SK-N-SH treated with all-trans-retinoic acid at 6 μM for 48 hours (cell line): Measurements from ENCODE around the gene RNF166.

ENCODE experiments used
- ATAC-seq: fragments of 200-7000 bp; cut with Tn5 transposase; 3 replicates; pipeline ENCODE4 v1.9.1; 2020; ENCODE audit warnings: mild to moderate bottlenecking, moderate library complexity
- ARNTL ChIP-seq: fragments of 450-650 bp; formaldehyde crosslinking; IDR thresholded peaks from 2 replicates; pipeline ENCODE4 v1.5.0; 2020; ENCODE audit warnings: low read depth, mild to moderate bottlenecking, moderate library complexity, borderline replicate concordance
- BACH2 ChIP-seq: fragments of 250-450 bp; sonication (Bioruptor Pico); IDR thresholded peaks from 2 replicates; pipeline ENCODE4 v1.9.0; 2021; ENCODE audit warnings: mild to moderate bottlenecking, borderline replicate concordance
- CSDC2 ChIP-seq: fragments of 250-450 bp; sonication (Bioruptor Pico); IDR thresholded peaks from 2 replicates; pipeline ENCODE4 v1.5.0; 2020; ENCODE audit warnings: mild to moderate bottlenecking, moderate library complexity
- CSRNP3 ChIP-seq: fragments of 250-450 bp; sonication (Bioruptor Pico); IDR thresholded peaks from 2 replicates; pipeline ENCODE4 v1.5.1; 2021; ENCODE audit warnings: mild to moderate bottlenecking, moderate library complexity
- ESRRG ChIP-seq: fragments of 250-450 bp; sonication (Bioruptor Pico); IDR thresholded peaks from 2 replicates; pipeline ENCODE4 v1.6.1; 2021; ENCODE audit warnings: mild to moderate bottlenecking
- GLIS3 ChIP-seq: fragments of 250-450 bp; sonication (Bioruptor Pico); IDR thresholded peaks from 2 replicates; pipeline ENCODE4 v1.5.0; 2020; ENCODE audit warnings: mild to moderate bottlenecking, moderate library complexity
- ISL1 ChIP-seq: fragments of 250-450 bp; sonication (Bioruptor Pico); IDR thresholded peaks from 2 replicates; pipeline ENCODE4 v2.1.2; 2022; ENCODE audit warnings: mild to moderate bottlenecking, moderate library complexity
- OSR1 ChIP-seq: fragments of 250-450 bp; sonication (Bioruptor Pico); IDR thresholded peaks from 2 replicates; pipeline ENCODE4 v1.8.0; 2022; ENCODE audit warnings: moderate library complexity, mild to moderate bottlenecking, inconsistent platforms
- POU6F1 ChIP-seq: fragments of 250-450 bp; sonication (Bioruptor Pico); IDR thresholded peaks from 2 replicates; pipeline ENCODE4 v1.8.0; 2021; ENCODE audit warnings: low read depth, mild to moderate bottlenecking, moderate library complexity, borderline replicate concordance
- PPARA ChIP-seq: fragments of 250-450 bp; sonication (Bioruptor Pico); IDR thresholded peaks from 2 replicates; pipeline ENCODE4 v1.5.0; 2020; ENCODE audit warnings: mild to moderate bottlenecking, borderline replicate concordance
- RARB ChIP-seq: fragments of 250-450 bp; sonication (Bioruptor Pico); IDR thresholded peaks from 2 replicates; pipeline ENCODE4 v1.8.0; 2021; ENCODE audit warnings: mild to moderate bottlenecking, moderate library complexity
- SNAI2 ChIP-seq: fragments of 250-450 bp; sonication (Bioruptor Pico); IDR thresholded peaks from 2 replicates; pipeline ENCODE4 v1.5.0; 2020; ENCODE audit warnings: mild to moderate bottlenecking, moderate library complexity
- TCF4 ChIP-seq: fragments of 250-450 bp; sonication (Bioruptor Pico); IDR thresholded peaks from 2 replicates; pipeline ENCODE4 v1.8.0; 2021; ENCODE audit warnings: mild to moderate bottlenecking, moderate library complexity, borderline replicate concordance
- TOX ChIP-seq: fragments of 250-450 bp; sonication (Bioruptor Pico); IDR thresholded peaks from 2 replicates; pipeline ENCODE4 v1.8.0; 2021; ENCODE audit warnings: mild to moderate bottlenecking, moderate library complexity, borderline replicate concordance
- ZC3H10 ChIP-seq: fragments of 250-450 bp; sonication (Bioruptor Pico); IDR thresholded peaks from 2 replicates; pipeline ENCODE4 v1.5.1; 2021; ENCODE audit warnings: mild to moderate bottlenecking, moderate library complexity
- ZFP3 ChIP-seq: fragments of 250-450 bp; sonication (Bioruptor Pico); IDR thresholded peaks from 2 replicates; pipeline ENCODE4 v1.5.0; 2020; ENCODE audit warnings: mild to moderate bottlenecking, moderate library complexity
- ZFP30 ChIP-seq: fragments of 450-650 bp; formaldehyde crosslinking; IDR thresholded peaks from 2 replicates; pipeline ENCODE4 v1.5.0; 2022; ENCODE audit warnings: mild to moderate bottlenecking, moderate library complexity
- ZNF565 ChIP-seq: fragments of 450-650 bp; formaldehyde crosslinking; conservative IDR thresholded peaks from 2 replicates; pipeline ENCODE4 v1.5.0; 2020; ENCODE audit warnings: low read depth, mild to moderate bottlenecking, moderate library complexity
- ZNF70 ChIP-seq: fragments of 450-650 bp; formaldehyde crosslinking; IDR thresholded peaks from 2 replicates; pipeline ENCODE4 v1.5.0; 2020; ENCODE audit warnings: mild to moderate bottlenecking, moderate library complexity
- ZNF8 ChIP-seq: fragments of 450-650 bp; formaldehyde crosslinking; IDR thresholded peaks from 2 replicates; pipeline ENCODE4 v1.5.0; 2020; ENCODE audit warnings: mild to moderate bottlenecking, moderate library complexity
- TF ChIP-seq, protein P1 (sequence below): fragments of 250-450 bp; sonication (Bioruptor Pico); IDR thresholded peaks from 2 replicates; pipeline ENCODE4 v1.5.1; 2020; ENCODE audit warnings: low read depth, mild to moderate bottlenecking, moderate library complexity
- TF ChIP-seq, protein P2 (sequence below): fragments of 250-450 bp; sonication (Bioruptor Pico); IDR thresholded peaks from 2 replicates; pipeline ENCODE4 v1.8.0; 2020; ENCODE audit warnings: mild to moderate bottlenecking, moderate library complexity, borderline replicate concordance
- TF ChIP-seq, protein P3 (sequence below): fragments of 250-450 bp; sonication (Bioruptor Pico); IDR thresholded peaks from 2 replicates; pipeline ENCODE4 v1.5.0; 2020; ENCODE audit warnings: mild to moderate bottlenecking, moderate library complexity

RNF166 gene

DNA sequence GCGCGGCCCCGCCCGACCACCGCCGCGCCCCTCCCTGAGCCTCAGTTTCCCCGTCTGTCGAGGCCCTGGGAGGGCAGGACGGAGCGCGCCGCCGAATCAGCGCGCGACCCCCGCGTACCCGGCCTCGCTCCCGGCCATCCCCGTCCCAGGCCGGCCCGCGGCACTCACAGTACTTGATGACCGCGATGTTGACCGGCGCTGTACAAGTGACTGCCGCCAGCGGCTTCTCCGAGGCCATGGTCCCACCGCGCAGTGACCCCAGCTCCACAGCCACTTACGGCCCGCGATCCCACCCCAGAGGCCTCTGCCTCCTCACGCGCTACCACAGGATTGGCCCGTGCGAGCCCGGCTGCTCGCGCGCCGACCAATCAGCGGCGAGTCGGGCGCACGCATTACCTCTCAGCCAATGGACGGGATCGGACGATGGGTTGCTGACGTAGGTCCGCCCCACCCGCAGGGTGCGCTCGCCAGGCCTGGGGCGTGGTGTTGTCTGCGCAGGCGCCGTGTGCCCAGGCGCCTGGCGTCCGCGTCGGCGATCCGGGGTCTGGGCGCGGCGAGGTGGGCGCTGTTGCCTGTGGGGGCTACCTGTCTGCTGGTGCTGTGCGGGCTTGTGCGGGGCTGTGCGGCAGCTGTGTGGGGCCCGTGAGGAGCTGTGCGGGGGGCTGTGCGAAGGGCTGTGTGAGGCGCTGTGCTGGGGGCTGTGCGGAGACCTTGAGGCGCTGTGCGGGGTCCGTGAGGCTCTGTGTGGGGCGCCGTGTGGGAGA is 43.2 kb downstream of the RNF166 start, which contains the start of gene MVD (continued):
- TF ChIP-seq, protein P1, sequence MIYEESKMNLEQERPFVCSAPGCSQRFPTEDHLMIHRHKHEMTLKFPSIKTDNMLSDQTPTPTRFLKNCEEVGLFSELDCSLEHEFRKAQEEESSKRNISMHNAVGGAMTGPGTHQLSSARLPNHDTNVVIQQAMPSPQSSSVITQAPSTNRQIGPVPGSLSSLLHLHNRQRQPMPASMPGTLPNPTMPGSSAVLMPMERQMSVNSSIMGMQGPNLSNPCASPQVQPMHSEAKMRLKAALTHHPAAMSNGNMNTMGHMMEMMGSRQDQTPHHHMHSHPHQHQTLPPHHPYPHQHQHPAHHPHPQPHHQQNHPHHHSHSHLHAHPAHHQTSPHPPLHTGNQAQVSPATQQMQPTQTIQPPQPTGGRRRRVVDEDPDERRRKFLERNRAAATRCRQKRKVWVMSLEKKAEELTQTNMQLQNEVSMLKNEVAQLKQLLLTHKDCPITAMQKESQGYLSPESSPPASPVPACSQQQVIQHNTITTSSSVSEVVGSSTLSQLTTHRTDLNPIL: no peak
- TF ChIP-seq ZNF8 (CRISPR knock-in tag) (no peak), ZNF565 (CRISPR knock-in tag) (no peak), ISL1 (CRISPR knock-in tag) (no peak), ZC3H10 (CRISPR knock-in tag) (no peak), PPARA (CRISPR knock-in tag) (no peak)

GRCh38 chr16:88662222-88662842 is 43.9 kb downstream of the RNF166 start:
- ATAC-seq: no peak
- TF ChIP-seq CSRNP3 (CRISPR knock-in tag) (no peak), ZFP3 (CRISPR knock-in tag) (no peak), ZFP30 (CRISPR knock-in tag) (no peak), TCF4 (CRISPR knock-in tag) (no peak), ARNTL (CRISPR knock-in tag) (no peak), ZNF8 (CRISPR knock-in tag) (no peak), ISL1 (CRISPR knock-in tag) (no peak), OSR1 (CRISPR knock-in tag) (no peak), RARB (CRISPR knock-in tag) (no peak), POU6F1 (CRISPR knock-in tag) (no peak), SNAI2 (no peak), GLIS3 (CRISPR knock-in tag) (no peak), BACH2 (CRISPR knock-in tag) (no peak), ZNF70 (CRISPR knock-in tag) (no peak), ZC3H10 (CRISPR knock-in tag) (no peak), ESRRG (CRISPR knock-in tag) (no peak)
- TF ChIP-seq, protein P2, sequence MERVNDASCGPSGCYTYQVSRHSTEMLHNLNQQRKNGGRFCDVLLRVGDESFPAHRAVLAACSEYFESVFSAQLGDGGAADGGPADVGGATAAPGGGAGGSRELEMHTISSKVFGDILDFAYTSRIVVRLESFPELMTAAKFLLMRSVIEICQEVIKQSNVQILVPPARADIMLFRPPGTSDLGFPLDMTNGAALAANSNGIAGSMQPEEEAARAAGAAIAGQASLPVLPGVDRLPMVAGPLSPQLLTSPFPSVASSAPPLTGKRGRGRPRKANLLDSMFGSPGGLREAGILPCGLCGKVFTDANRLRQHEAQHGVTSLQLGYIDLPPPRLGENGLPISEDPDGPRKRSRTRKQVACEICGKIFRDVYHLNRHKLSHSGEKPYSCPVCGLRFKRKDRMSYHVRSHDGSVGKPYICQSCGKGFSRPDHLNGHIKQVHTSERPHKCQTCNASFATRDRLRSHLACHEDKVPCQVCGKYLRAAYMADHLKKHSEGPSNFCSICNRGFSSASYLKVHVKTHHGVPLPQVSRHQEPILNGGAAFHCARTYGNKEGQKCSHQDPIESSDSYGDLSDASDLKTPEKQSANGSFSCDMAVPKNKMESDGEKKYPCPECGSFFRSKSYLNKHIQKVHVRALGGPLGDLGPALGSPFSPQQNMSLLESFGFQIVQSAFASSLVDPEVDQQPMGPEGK: no peak
- TF ChIP-seq, protein P3, sequence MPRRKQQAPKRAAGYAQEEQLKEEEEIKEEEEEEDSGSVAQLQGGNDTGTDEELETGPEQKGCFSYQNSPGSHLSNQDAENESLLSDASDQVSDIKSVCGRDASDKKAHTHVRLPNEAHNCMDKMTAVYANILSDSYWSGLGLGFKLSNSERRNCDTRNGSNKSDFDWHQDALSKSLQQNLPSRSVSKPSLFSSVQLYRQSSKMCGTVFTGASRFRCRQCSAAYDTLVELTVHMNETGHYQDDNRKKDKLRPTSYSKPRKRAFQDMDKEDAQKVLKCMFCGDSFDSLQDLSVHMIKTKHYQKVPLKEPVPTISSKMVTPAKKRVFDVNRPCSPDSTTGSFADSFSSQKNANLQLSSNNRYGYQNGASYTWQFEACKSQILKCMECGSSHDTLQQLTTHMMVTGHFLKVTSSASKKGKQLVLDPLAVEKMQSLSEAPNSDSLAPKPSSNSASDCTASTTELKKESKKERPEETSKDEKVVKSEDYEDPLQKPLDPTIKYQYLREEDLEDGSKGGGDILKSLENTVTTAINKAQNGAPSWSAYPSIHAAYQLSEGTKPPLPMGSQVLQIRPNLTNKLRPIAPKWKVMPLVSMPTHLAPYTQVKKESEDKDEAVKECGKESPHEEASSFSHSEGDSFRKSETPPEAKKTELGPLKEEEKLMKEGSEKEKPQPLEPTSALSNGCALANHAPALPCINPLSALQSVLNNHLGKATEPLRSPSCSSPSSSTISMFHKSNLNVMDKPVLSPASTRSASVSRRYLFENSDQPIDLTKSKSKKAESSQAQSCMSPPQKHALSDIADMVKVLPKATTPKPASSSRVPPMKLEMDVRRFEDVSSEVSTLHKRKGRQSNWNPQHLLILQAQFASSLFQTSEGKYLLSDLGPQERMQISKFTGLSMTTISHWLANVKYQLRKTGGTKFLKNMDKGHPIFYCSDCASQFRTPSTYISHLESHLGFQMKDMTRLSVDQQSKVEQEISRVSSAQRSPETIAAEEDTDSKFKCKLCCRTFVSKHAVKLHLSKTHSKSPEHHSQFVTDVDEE (CRISPR knock-in tag): no peak

- ATAC-seq: no peak
- TF ChIP-seq TOX: no peak
- TF ChIP-seq ESRRG (CRISPR knock-in tag): no peak
- TF ChIP-seq ZNF70 (CRISPR knock-in tag): no peak
- no peak for TF ChIP-seq CSDC2
- TF ChIP-seq ZFP30 (CRISPR knock-in tag): no peak
- TF ChIP-seq ZC3H10 (CRISPR knock-in tag): no peak
- TF ChIP-seq GLIS3 (CRISPR knock-in tag): no peak
- TF ChIP-seq ZNF565 (CRISPR knock-in tag): no peak
- TF ChIP-seq, protein P2: no peak
- TF ChIP-seq ZFP3 (CRISPR knock-in tag): no peak
- TF ChIP-seq TCF4 (CRISPR knock-in tag): no peak
- no peak for TF ChIP-seq ISL1 (CRISPR knock-in tag)
- TF ChIP-seq ZNF8 (CRISPR knock-in tag): no peak
- no peak for TF ChIP-seq SNAI2
- TF ChIP-seq CSRNP3 (CRISPR knock-in tag): no peak
Observed at GRCh38 chr16:88661468-88661867, 44.7 kb downstream of the RNF166 start.
